Measurements from ENCODE around the gene RNPEPL1. TPM values are rescaled to one million over a fixed set of nuclear protein-coding genes. Genes with fewer than 3 reads are reported as not detected.

The RNPEPL1 gene
- total RNA-seq, 1 donor from 2014 or later, result 196 TPM

DNA sequence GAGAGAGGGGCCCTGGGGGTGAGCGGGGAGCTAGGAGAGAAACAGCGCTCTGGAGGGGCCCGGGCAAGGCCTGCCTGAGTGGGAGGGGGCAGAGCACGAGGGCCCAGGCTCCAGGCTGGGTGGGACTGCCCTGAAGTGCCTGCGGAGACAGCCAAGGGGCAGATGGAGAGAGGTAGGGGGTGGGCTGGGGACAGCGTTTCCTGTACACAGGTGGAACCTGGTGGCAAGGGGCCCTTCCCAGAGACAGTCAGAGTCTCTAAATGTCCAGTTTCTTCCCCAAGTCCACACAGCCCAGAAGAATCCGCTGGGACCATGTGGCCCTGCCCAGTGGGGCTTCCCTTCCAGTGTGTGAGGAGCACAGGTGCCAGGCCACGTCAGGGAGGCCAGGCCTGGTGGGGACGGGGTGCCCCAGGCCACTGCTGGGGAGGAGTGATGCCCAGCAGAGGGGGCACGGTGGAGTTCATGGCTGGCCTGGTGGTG is 55.3 kb downstream of the RNPEPL1 start:
- peak in 1 of 2 donors; percentile 60 for DNase-seq (ENCODE audit: low spot score in 2 of 2)
- no peaks in the 10 kb centered on the region for H3K27me3 ChIP-seq
- no peak overlapping the region for H3K4me3 ChIP-seq
- no peaks in the 10 kb centered on the region for H3K36me3 ChIP-seq
- H3K27ac ChIP-seq, result no peak overlapping the region
- no peaks in the 10 kb centered on the region for H3K9me3 ChIP-seq
- H3K4me1 ChIP-seq, result no peaks in the 10 kb centered on the region
- TF ChIP-seq, protein P1, sequence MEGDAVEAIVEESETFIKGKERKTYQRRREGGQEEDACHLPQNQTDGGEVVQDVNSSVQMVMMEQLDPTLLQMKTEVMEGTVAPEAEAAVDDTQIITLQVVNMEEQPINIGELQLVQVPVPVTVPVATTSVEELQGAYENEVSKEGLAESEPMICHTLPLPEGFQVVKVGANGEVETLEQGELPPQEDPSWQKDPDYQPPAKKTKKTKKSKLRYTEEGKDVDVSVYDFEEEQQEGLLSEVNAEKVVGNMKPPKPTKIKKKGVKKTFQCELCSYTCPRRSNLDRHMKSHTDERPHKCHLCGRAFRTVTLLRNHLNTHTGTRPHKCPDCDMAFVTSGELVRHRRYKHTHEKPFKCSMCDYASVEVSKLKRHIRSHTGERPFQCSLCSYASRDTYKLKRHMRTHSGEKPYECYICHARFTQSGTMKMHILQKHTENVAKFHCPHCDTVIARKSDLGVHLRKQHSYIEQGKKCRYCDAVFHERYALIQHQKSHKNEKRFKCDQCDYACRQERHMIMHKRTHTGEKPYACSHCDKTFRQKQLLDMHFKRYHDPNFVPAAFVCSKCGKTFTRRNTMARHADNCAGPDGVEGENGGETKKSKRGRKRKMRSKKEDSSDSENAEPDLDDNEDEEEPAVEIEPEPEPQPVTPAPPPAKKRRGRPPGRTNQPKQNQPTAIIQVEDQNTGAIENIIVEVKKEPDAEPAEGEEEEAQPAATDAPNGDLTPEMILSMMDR (IDR thresholded peaks at IDR 0.05), result no peak
- intact Hi-C loops (cut with DNase I), result no loop called here

DNA sequence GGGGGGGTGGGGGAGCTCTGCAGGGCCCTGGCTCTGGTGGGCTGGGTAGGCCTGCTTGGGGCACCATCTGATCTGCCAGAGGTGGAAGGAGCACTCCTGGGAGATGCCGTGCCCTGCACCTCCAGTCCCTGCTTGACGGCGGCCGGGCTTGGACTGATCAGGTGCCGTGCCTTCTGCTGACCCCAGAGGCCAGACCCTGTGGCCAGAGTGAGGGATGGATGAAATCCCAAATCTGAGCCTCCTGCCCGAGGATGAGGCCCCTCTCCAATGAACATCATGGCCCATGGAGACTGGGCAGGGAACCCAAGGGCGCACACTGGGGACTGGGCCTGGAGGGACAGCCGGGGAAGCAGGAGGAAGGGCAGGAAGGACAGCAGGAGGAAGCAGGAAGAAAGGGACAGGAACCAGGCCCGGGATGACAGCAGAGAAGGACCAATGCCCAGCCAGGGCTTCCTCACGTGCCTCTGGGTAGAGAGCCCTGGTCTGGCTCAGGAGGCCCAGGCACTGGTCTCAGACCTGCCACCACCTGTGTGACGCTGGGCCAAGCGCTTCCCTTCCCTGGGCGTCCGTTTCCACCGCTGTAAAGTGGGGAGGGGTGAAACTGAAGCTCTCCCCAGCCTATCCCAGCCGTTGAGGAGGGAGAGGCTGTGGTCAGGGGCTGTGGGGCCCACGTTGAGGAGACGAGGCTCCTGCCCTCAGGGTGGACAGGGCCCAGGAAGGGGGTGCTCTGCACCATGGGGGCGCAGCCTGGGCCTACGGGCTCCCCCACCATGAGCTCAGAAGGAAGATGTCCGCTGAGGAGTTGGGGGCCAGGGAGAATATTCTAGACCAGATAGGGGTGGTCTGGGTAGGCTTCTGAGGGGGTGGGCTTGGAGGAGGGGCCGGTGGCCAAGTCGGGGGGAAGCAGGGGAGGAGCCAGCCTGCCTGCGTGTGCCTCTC is 56.0 kb downstream of the RNPEPL1 start:
- peak; percentile 4 to 58 for DNase-seq (ENCODE audit: low spot score in 2 of 2)
- H3K27me3 ChIP-seq, result no peaks in the 10 kb centered on the region
- TF ChIP-seq, protein P1 (IDR thresholded peaks at IDR 0.05), result no peak
- no peaks in the 10 kb centered on the region for H3K4me1 ChIP-seq
- H3K36me3 ChIP-seq, result no peaks in the 10 kb centered on the region
- no peak overlapping the region for H3K27ac ChIP-seq
- no peak overlapping the region for H3K4me3 ChIP-seq
- intact Hi-C loops (cut with DNase I), result no loop called here
- no peaks in the 10 kb centered on the region for H3K9me3 ChIP-seq

DNA sequence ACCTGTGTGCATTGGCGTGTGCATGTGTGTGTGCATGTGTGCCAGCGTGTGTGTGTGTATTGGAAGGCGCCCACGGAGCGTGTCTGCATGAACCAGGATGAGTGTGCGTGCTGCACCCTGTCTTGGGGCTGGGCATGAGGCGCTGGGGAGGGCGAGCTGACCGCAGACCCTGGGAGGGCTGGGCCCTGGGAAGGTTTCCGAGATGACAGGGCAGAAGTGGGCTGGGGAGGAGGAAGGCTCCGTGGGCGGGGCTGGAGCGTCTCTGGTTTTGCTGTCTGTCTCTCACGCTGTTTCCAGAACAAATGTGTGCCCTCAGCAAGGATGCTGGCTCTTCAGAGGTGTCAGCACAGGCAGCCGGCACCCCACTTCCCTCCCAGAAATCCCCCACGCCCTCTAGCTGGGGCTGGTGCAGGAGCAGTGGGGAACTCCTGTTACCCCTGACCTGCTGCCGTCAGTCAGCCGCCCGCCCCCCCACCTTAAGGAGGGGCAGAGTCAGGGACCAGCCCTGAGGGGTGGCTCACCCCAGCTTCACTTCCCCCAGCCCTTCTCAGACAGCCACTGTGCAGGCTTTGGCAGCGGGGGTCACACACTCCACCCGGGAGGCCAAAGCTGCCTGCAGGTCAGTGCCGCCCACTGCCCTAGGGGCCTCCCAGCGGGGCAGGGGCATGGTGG is 56.8 kb downstream of the RNPEPL1 start, which contains the start of gene GPR35:
TSS of gene GPR35 (plus strand) at position 531 of the 672 bp plus-strand sequence. CDS start 4,473 bp downstream, outside the sequence.
- Histone ChIP-seq H3K27ac (no peak within 1 kb of the TSS), H3K4me3 (no peak within 1 kb of the TSS)
- TF ChIP-seq, protein P1 (IDR thresholded peaks at IDR 0.05), result no peak

DNA sequence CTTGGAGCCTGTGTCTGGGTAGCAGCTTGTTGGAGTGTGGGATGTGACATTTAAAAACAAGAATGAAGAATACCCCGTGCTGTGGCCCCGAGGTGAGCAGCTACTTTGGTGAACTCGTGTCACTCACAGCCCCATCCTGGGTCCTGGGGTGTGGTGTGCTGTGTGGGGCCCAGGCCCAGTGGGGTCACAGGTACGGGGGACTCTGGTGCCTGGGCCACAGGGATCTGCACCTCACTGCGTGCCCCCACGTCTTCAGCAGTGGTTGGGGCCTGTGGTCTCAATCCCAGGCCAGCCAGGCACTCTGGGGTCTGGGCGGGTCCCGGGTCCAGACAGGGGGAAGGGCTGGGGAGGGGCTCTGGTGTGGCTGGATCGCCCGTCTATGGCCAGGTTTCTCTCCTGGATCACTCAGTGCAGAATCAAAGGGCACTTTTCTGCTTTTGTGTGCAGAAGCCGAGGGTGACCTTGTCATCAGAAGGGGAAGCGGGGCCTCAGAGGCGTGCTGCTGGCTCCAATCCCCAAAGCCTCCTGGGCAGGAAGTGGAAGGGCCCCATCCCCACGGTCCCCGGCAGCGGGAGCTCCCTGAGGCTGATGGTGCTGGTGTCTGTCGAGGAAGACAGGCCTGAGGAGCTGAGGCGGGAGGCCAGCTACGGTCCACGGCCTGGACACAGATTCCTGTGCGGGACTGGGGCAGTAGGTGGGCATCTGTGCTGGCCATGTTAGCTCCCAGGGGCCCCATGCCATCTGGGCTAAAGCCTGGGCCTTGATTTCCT is 58.4 kb downstream of the RNPEPL1 start:
- TF ChIP-seq, protein P1 (IDR thresholded peaks at IDR 0.05), result no peak
- Histone ChIP-seq H3K36me3 (no peaks in the 10 kb centered on the region), H3K9me3 (no peaks in the 10 kb centered on the region), H3K4me1 (no peaks in the 10 kb centered on the region), H3K27ac (no peak overlapping the region), H3K27me3 (no peaks in the 10 kb centered on the region), H3K4me3 (no peak overlapping the region)
- peak; percentile 2 to 67 for DNase-seq (ENCODE audit: low spot score in 2 of 2)
- intact Hi-C loops (cut with DNase I), result no loop called here

More for the DNA sequence above, 56.8 kb downstream of the RNPEPL1 start, which contains the start of gene GPR35:
- Histone ChIP-seq H3K27me3 (no peaks in the 10 kb centered on the region), H3K4me1 (no peaks in the 10 kb centered on the region), H3K9me3 (no peaks in the 10 kb centered on the region), H3K36me3 (no peaks in the 10 kb centered on the region)
- intact Hi-C loops (cut with DNase I), result no loop called here
- peak; percentile 25 to 67 for DNase-seq (ENCODE audit: low spot score in 2 of 2)

Data from ascending aorta (tissue), 2 donors.